ENCODE results near the gene FGL2.
A peak's percentile ranks its signal among the peaks of the same experiment; 100 is the strongest.
"Not testable (repeated sequence)": the region's sequence is repeated elsewhere in the genome, so short reads cannot be mapped to it uniquely, and the experiment has no call there.

The FGL2 gene

GRCh38 chr7:77199013-77199966 is at the start of gene FGL2:
Gene FGL2, minus strand, starts transcription at chr7:77199819. Its CDS starts 26 bp downstream, at chr7:77199793.
- peak; percentile 24 for DNase-seq (ENCODE audit: low spot score)

GRCh38 chr7:77248154-77248553 is 48.5 kb upstream of the FGL2 start:
- DNase-seq (ENCODE audit: low spot score) = no peak

- DNase-seq (ENCODE audit: low spot score) = peak; percentile 74
These were observed 47.7 kb upstream of the FGL2 start for GRCh38 chr7:77247206-77247850.

GRCh38 chr7:77246026-77246640 is 46.5 kb upstream of the FGL2 start:
- DNase-seq (ENCODE audit: low spot score) = no peak

- peak; percentile 47 for DNase-seq (ENCODE audit: low spot score)
These were observed 45.6 kb upstream of the FGL2 start for GRCh38 chr7:77245015-77245755.

GRCh38 chr7:77244222-77244934 is 44.8 kb upstream of the FGL2 start:
- peak; percentile 69 for DNase-seq (ENCODE audit: low spot score)

GRCh38 chr7:77242554-77242953 is 42.9 kb upstream of the FGL2 start:
- DNase-seq (ENCODE audit: low spot score) = no peak

- DNase-seq (ENCODE audit: low spot score) = no peak
These were observed 42.4 kb upstream of the FGL2 start for GRCh38 chr7:77242068-77242467.

- DNase-seq (ENCODE audit: low spot score) = no peak
These were observed 39.9 kb upstream of the FGL2 start for GRCh38 chr7:77239471-77239870.

- DNase-seq (ENCODE audit: low spot score) = no peak
These were observed 39.1 kb upstream of the FGL2 start for GRCh38 chr7:77238703-77239136.

- peak; percentile 21 for DNase-seq (ENCODE audit: low spot score)
These were observed 35.7 kb upstream of the FGL2 start for GRCh38 chr7:77235276-77235675.

GRCh38 chr7:77232467-77232866 is 32.8 kb upstream of the FGL2 start:
- DNase-seq (ENCODE audit: low spot score) = no peak

GRCh38 chr7:77228795-77229194 is 29.2 kb upstream of the FGL2 start:
- not testable (repeated sequence) for DNase-seq (ENCODE audit: low spot score)

- DNase-seq (ENCODE audit: low spot score) = no peak
These were observed 26.8 kb upstream of the FGL2 start for GRCh38 chr7:77226357-77226839.

- no peak for DNase-seq (ENCODE audit: low spot score)
These were observed 23.6 kb upstream of the FGL2 start for GRCh38 chr7:77223261-77223660.

- DNase-seq (ENCODE audit: low spot score) = peak; percentile 28
These were observed 23.2 kb upstream of the FGL2 start for GRCh38 chr7:77222819-77223218.

- no peak for DNase-seq (ENCODE audit: low spot score)
These were observed 22.4 kb upstream of the FGL2 start for GRCh38 chr7:77222065-77222464.

- DNase-seq (ENCODE audit: low spot score) = not testable (repeated sequence)
These were observed 20.2 kb upstream of the FGL2 start for GRCh38 chr7:77219701-77220331.

- peak; percentile 22 for DNase-seq (ENCODE audit: low spot score)
These were observed 18.0 kb upstream of the FGL2 start for GRCh38 chr7:77217474-77218185.
